HepG2 (cell line): ENCODE results near the gene ECSIT. TPM values are rescaled to one million over a fixed set of nuclear protein-coding genes. Genes with fewer than 3 reads are reported as not detected.

Source experiments
- CEBPG ChIP-seq: IDR thresholded peaks from 2 replicates; pipeline ENCODE4 v1.6.1; 2016
- E2F5 ChIP-seq: sonication (generic); formaldehyde crosslinking; conservative IDR thresholded peaks from 2 replicates; pipeline ENCODE4 v1.4.0; 2020; ENCODE audit warnings: missing genetic modification reagents
- ETV5 ChIP-seq: IDR thresholded peaks from 2 replicates; pipeline ENCODE4 v1.6.1; 2018; ENCODE audit warnings: missing biosample characterization, missing genetic modification reagents, inconsistent platforms, borderline replicate concordance
- HOXA5 ChIP-seq: sonication (generic); formaldehyde crosslinking; IDR thresholded peaks from 2 replicates; pipeline ENCODE4 v1.4.0; 2020; ENCODE audit warnings: missing genetic modification reagents
- MBD4 ChIP-seq: IDR thresholded peaks from 2 replicates; pipeline ENCODE4 v1.6.1; 2012; ENCODE audit warnings: low read length, inconsistent platforms, borderline replicate concordance
- PAF1 ChIP-seq: IDR thresholded peaks from 2 replicates; pipeline ENCODE4 v1.6.1; 2016; ENCODE audit warnings: missing genetic modification reagents, missing compliant biosample characterization
- PCBP2 ChIP-seq: fragments of 200-400 bp; formaldehyde crosslinking; optimal IDR thresholded peaks from 2 replicates; pipeline ENCODE3; 2018; ENCODE audit warnings: low read length, low read depth; ENCODE audit not compliant: poor library complexity, severe bottlenecking
- RBFOX2 ChIP-seq: fragments of 200-400 bp; formaldehyde crosslinking; IDR thresholded peaks from 2 replicates; pipeline ENCODE4 v1.6.1; 2017; ENCODE audit warnings: low read depth, mild to moderate bottlenecking, low read length
- SPEN ChIP-seq: sonication (generic); formaldehyde crosslinking; IDR thresholded peaks from 2 replicates; pipeline ENCODE4 v1.5.1; 2020; ENCODE audit warnings: low read depth, mild to moderate bottlenecking, missing genetic modification reagents
- TCF7L2 ChIP-seq: IDR thresholded peaks from 2 replicates; pipeline ENCODE4 v1.6.1; 2011; ENCODE audit warnings: mild to moderate bottlenecking, low read depth, low read length, moderate library complexity
- TEAD2 ChIP-seq: sonication (generic); formaldehyde crosslinking; IDR thresholded peaks from 2 replicates; pipeline ENCODE4 v1.9.0; 2021; ENCODE audit warnings: missing genetic modification reagents
- THAP9 ChIP-seq: sonication (generic); formaldehyde crosslinking; IDR thresholded peaks from 2 replicates; pipeline ENCODE4; 2020; ENCODE audit warnings: missing genetic modification reagents, mild to moderate bottlenecking, borderline replicate concordance
- ZFY ChIP-seq: sonication (generic); formaldehyde crosslinking; IDR thresholded peaks from 2 replicates; pipeline ENCODE4 v1.4.0; 2020; ENCODE audit warnings: missing genetic modification reagents
- polyA plus RNA-seq, 8 experiments: library from polyadenylated mRNA; depleted of rRNA in 3 of 8; stranded (reverse) in 7 of 8; unstranded in 1 of 8; fragments of >200 nt; fragmentation: Illumina TruSeq in 4 of 8; extraction: Trizol in 4 of 8; gene quantifications; 2 replicates each; pipeline versions ENCODE4 v1.2.1 to v1.2.3, GENCODE V29; 2011 to 2016; ENCODE audit warnings: low read depth in 4 of 8, missing spikeins in 1 of 8, mixed read lengths in 1 of 8; ENCODE audit not compliant: insufficient read depth in 1 of 8
- total RNA-seq, 5 experiments: library from RNA; depleted of rRNA; stranded (reverse); fragments of >200 nt; fragmentation: Illumina TruSeq; extraction: Trizol; gene quantifications; 2 replicates each; pipeline ENCODE4 v1.2.3, GENCODE V29; 2016; ENCODE audit warnings: low read depth in 1 of 5
- TF ChIP-seq, protein P1 (sequence below): sonication (generic); formaldehyde crosslinking; IDR thresholded peaks from 2 replicates; pipeline ENCODE4 v1.8.1; 2023; ENCODE audit warnings: mild to moderate bottlenecking, missing genetic modification reagents, borderline replicate concordance
- TF ChIP-seq, protein P2 (sequence below): sonication (generic); formaldehyde crosslinking; IDR thresholded peaks from 2 replicates; pipeline ENCODE4 v1.5.0; 2020; ENCODE audit warnings: mild to moderate bottlenecking, missing genetic modification reagents, borderline replicate concordance

Gene ECSIT
- total and polyA plus RNA-seq, 2 of the 13 experiments (the other 11 are each of a cell fraction or from before 2014, with no cell fraction given), result 36.4 to 62.3 TPM

DNA sequence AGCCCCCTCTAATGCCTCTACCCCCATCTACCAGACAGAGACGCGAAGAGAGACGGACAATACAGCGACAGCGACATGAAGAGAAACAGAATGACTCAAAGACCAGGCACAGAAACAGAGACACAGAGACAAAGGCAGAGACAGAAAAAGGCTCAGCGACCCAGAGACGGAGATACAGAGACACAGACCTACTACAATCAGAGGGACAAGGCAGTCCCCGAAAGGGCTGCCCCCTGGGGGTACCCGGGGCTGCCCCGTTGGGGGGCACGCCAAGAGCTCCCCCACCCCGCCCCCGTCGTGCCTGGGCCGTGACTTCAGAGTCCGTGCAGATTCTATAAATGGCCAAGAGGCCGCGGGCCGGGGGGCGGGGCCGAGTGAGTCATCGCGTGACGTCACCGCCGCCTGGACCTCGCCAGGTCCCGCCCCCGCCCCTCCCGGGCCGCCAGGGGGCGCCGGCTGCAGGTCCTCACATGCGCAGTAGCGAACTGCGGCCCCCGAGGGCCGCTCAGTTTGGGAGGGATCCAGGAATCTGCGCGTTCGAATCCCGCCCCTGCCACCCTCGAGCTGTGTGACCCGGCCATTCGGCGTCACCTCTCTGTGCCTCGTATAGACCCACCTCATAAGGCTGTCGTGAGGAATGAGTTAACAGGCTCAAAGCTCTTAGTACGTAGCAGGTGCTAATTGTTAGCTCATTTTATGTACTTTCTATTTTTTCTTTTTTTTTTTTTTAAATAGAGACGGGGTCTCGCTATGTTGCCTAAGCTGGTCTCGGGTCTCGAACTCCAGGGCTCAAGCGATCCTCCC lies 7.1 kb upstream of the ECSIT start (continued):
- peak; percentile 51; the same call in 1 of the 2 replicates for TF ChIP-seq RBFOX2
- TF ChIP-seq PAF1 (CRISPR knock-in tag), result no peak
- TF ChIP-seq PCBP2, result no peak
- TF ChIP-seq MBD4, result no peak
- 0 out of 2 replicates have a peak, but pooled peaks have one; percentile 13 for TF ChIP-seq CEBPG (CRISPR knock-in tag)
- no peak; the same call in 1 of the 2 replicates for TF ChIP-seq SPEN (CRISPR knock-in tag)
- TF ChIP-seq, protein P1, sequence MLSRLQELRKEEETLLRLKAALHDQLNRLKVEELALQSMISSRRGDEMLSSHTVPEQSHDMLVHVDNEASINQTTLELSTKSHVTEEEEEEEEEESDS (CRISPR knock-in tag), result no peak
- TF ChIP-seq, protein P2, sequence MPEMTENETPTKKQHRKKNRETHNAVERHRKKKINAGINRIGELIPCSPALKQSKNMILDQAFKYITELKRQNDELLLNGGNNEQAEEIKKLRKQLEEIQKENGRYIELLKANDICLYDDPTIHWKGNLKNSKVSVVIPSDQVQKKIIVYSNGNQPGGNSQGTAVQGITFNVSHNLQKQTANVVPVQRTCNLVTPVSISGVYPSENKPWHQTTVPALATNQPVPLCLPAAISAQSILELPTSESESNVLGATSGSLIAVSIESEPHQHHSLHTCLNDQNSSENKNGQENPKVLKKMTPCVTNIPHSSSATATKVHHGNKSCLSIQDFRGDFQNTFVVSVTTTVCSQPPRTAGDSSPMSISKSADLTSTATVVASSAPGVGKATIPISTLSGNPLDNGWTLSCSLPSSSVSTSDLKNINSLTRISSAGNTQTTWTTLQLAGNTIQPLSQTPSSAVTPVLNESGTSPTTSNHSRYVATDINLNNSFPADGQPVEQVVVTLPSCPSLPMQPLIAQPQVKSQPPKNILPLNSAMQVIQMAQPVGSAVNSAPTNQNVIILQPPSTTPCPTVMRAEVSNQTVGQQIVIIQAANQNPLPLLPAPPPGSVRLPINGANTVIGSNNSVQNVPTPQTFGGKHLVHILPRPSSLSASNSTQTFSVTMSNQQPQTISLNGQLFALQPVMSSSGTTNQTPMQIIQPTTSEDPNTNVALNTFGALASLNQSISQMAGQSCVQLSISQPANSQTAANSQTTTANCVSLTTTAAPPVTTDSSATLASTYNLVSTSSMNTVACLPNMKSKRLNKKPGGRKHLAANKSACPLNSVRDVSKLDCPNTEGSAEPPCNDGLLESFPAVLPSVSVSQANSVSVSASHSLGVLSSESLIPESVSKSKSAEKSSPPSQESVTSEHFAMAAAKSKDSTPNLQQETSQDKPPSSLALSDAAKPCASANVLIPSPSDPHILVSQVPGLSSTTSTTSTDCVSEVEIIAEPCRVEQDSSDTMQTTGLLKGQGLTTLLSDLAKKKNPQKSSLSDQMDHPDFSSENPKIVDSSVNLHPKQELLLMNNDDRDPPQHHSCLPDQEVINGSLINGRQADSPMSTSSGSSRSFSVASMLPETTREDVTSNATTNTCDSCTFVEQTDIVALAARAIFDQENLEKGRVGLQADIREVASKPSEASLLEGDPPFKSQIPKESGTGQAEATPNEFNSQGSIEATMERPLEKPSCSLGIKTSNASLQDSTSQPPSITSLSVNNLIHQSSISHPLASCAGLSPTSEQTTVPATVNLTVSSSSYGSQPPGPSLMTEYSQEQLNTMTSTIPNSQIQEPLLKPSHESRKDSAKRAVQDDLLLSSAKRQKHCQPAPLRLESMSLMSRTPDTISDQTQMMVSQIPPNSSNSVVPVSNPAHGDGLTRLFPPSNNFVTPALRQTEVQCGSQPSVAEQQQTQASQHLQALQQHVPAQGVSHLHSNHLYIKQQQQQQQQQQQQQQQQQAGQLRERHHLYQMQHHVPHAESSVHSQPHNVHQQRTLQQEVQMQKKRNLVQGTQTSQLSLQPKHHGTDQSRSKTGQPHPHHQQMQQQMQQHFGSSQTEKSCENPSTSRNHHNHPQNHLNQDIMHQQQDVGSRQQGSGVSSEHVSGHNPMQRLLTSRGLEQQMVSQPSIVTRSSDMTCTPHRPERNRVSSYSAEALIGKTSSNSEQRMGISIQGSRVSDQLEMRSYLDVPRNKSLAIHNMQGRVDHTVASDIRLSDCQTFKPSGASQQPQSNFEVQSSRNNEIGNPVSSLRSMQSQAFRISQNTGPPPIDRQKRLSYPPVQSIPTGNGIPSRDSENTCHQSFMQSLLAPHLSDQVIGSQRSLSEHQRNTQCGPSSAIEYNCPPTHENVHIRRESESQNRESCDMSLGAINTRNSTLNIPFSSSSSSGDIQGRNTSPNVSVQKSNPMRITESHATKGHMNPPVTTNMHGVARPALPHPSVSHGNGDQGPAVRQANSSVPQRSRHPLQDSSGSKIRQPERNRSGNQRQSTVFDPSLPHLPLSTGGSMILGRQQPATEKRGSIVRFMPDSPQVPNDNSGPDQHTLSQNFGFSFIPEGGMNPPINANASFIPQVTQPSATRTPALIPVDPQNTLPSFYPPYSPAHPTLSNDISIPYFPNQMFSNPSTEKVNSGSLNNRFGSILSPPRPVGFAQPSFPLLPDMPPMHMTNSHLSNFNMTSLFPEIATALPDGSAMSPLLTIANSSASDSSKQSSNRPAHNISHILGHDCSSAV, result no peak
- no peak for TF ChIP-seq TCF7L2
- no peak for TF ChIP-seq ETV5 (CRISPR knock-in tag)
- peak; percentile 39; the same call in 1 of the 2 replicates for TF ChIP-seq HOXA5 (CRISPR knock-in tag)
- peak; percentile 11; the same call in 1 of the 2 replicates for TF ChIP-seq ZFY
- no peak for TF ChIP-seq THAP9 (CRISPR knock-in tag)
- no peak for TF ChIP-seq TEAD2 (CRISPR knock-in tag)
- TF ChIP-seq E2F5 (CRISPR knock-in tag), result no peak
